Endothelial cell (in vitro differentiated cells): ENCODE results near the gene ALK. TPM values are rescaled to one million over a fixed set of nuclear protein-coding genes. Genes with fewer than 3 reads are reported as not detected.

Experiments used
- DNase-seq: peaks from one replicate; pipeline ENCODE4 v3.0.0; 2021; ENCODE audit warnings: low spot score
- H3K27ac Mint-ChIP-seq: one replicate; pipeline ENCODE4 v1.8.0; 2021; ENCODE audit warnings: mixed read lengths, inconsistent platforms; ENCODE audit not compliant: unreplicated experiment
- H3K27me3 Mint-ChIP-seq: one replicate; pipeline ENCODE4 v1.8.0; 2021; ENCODE audit warnings: mild to moderate bottlenecking, moderate library complexity, mixed read lengths, inconsistent platforms; ENCODE audit not compliant: unreplicated experiment
- H3K36me3 Mint-ChIP-seq: one replicate; pipeline ENCODE4 v1.8.0; 2021; ENCODE audit warnings: mild to moderate bottlenecking, low read depth, mixed read lengths, inconsistent platforms; ENCODE audit not compliant: unreplicated experiment
- H3K4me1 Mint-ChIP-seq: one replicate; pipeline ENCODE4 v1.8.0; 2021; ENCODE audit warnings: mild to moderate bottlenecking, mixed read lengths, inconsistent platforms; ENCODE audit not compliant: unreplicated experiment
- H3K4me3 Mint-ChIP-seq: one replicate; pipeline ENCODE4 v1.8.0; 2021; ENCODE audit warnings: mild to moderate bottlenecking, mixed read lengths, inconsistent platforms; ENCODE audit not compliant: unreplicated experiment
- H3K9me3 Mint-ChIP-seq: one replicate; pipeline ENCODE4 v1.8.0; 2021; ENCODE audit warnings: mixed read lengths, inconsistent platforms; ENCODE audit not compliant: unreplicated experiment
- long read RNA-seq: library from polyadenylated mRNA; unstranded; transcript quantifications from one replicate; pipeline ENCODE4 v2.0.0, GENCODE V29; 2020; ENCODE audit not compliant: unreplicated experiment
- total RNA-seq: library from RNA; stranded (reverse); fragmentation: NEBNext Ultra II Directional; extraction: Animal tissue kit (Norgen Biotek cat#: 25700); gene quantifications from one replicate; pipeline ENCODE4 v1.2.1, GENCODE V29; 2021; ENCODE audit not compliant: unreplicated experiment
- TF ChIP-seq, protein P1 (sequence below): fragments of 200-600 bp; sonication (generic); IDR thresholded peaks from one replicate; pipeline ENCODE4 v1.5.0; 2021; ENCODE audit warnings: antibody characterized with exemption; ENCODE audit not compliant: unreplicated experiment

ALK gene
- 0.05 TPM for total RNA-seq
- long read RNA-seq, partial matches to known transcripts, result 0 of 1 reads
- long read RNA-seq, other reads (novel, unspliced or antisense), result 1 of 1 reads

GRCh38 chr2:29921560-29921915 lies at the start of gene ALK:
Gene ALK (minus strand): TSS chr2:29921586. CDS start chr2:29920659, 927 bp downstream.
- Mint-ChIP-seq H3K27ac (no peak within 1 kb of the TSS), H3K36me3 (no peaks in the 10 kb centered on the region), H3K4me1 (peaks cover 11% of the 10 kb centered on the region), H3K27me3 (peaks cover 7% of the 10 kb centered on the region), H3K9me3 (no peaks in the 10 kb centered on the region), H3K4me3 (peak within 1 kb of the TSS; percentile 65)
- peak; percentile 95 for DNase-seq
- TF ChIP-seq, protein P1, sequence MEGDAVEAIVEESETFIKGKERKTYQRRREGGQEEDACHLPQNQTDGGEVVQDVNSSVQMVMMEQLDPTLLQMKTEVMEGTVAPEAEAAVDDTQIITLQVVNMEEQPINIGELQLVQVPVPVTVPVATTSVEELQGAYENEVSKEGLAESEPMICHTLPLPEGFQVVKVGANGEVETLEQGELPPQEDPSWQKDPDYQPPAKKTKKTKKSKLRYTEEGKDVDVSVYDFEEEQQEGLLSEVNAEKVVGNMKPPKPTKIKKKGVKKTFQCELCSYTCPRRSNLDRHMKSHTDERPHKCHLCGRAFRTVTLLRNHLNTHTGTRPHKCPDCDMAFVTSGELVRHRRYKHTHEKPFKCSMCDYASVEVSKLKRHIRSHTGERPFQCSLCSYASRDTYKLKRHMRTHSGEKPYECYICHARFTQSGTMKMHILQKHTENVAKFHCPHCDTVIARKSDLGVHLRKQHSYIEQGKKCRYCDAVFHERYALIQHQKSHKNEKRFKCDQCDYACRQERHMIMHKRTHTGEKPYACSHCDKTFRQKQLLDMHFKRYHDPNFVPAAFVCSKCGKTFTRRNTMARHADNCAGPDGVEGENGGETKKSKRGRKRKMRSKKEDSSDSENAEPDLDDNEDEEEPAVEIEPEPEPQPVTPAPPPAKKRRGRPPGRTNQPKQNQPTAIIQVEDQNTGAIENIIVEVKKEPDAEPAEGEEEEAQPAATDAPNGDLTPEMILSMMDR, result no peak

GRCh38 chr2:29966266-29966665 lies 44.9 kb upstream of the ALK start:
- Mint-ChIP-seq H3K9me3 (no peaks in the 10 kb centered on the region), H3K27me3 (peaks cover 6% of the 10 kb centered on the region), H3K27ac (no peak overlapping the region), H3K36me3 (no peaks in the 10 kb centered on the region), H3K4me3 (no peak overlapping the region), H3K4me1 (no peaks in the 10 kb centered on the region)
- DNase-seq, result no peak
- TF ChIP-seq, protein P1, result no peak

GRCh38 chr2:29963972-29964570 lies 42.7 kb upstream of the ALK start:
- no peak for DNase-seq

GRCh38 chr2:29962922-29963321 lies 41.5 kb upstream of the ALK start:
- H3K9me3 Mint-ChIP-seq, result no peaks in the 10 kb centered on the region
- H3K4me1 Mint-ChIP-seq, result no peaks in the 10 kb centered on the region
- TF ChIP-seq, protein P1, result no peak
- H3K27me3 Mint-ChIP-seq, result peaks cover 2% of the 10 kb centered on the region
- no peaks in the 10 kb centered on the region for H3K36me3 Mint-ChIP-seq
- DNase-seq, result no peak
- no peak overlapping the region for H3K4me3 Mint-ChIP-seq
- H3K27ac Mint-ChIP-seq, result no peak overlapping the region

More at GRCh38 chr2:29963972-29964570, 42.7 kb upstream of the ALK start:
- no peak overlapping the region for H3K4me3 Mint-ChIP-seq
- no peaks in the 10 kb centered on the region for H3K9me3 Mint-ChIP-seq
- no peaks in the 10 kb centered on the region for H3K36me3 Mint-ChIP-seq
- H3K27me3 Mint-ChIP-seq, result peaks cover 2% of the 10 kb centered on the region
- no peak overlapping the region for H3K27ac Mint-ChIP-seq
- TF ChIP-seq, protein P1, result no peak
- no peaks in the 10 kb centered on the region for H3K4me1 Mint-ChIP-seq

DNA sequence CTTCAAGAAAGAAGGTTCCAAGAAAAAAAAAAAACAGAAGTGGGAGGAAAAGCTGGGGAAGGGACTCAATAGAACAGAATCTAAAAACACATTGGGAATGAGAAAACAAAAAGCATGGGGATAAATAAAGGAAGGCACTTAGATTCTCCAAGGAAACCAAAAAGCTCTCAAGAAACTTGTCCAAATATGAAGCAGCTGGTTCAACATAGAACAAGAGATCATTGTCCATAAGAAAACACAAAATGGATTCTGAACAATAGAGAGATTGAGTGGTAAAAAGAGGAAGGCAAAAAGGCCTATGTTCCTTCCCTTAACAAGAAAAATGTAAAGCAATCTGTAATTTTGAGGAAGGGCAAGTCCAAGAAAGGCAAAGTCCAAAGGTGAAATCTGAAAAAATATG lies 32.9 kb upstream of the ALK start:
- Mint-ChIP-seq H3K9me3 (no peaks in the 10 kb centered on the region), H3K4me3 (no peak overlapping the region), H3K27ac (no peak overlapping the region), H3K4me1 (peaks cover 14% of the 10 kb centered on the region), H3K27me3 (no peaks in the 10 kb centered on the region), H3K36me3 (no peaks in the 10 kb centered on the region)
- DNase-seq, result no peak
- TF ChIP-seq, protein P1, result no peak
